IPS-15b (cell line): ENCODE measurements around the gene PRKAR1B.

Source experiments
- H3K27me3 ChIP-seq: one replicate; pipeline ENCODE4 v1.6.1; 2013; ENCODE audit warnings: low read length; ENCODE audit not compliant: control insufficient read depth, insufficient read depth
- H3K36me3 ChIP-seq: one replicate; pipeline ENCODE4 v1.6.1; 2013; ENCODE audit warnings: low read length; ENCODE audit not compliant: control insufficient read depth, insufficient read depth
- H3K4me1 ChIP-seq: one replicate; pipeline ENCODE4 v1.6.1; 2013; ENCODE audit warnings: mild to moderate bottlenecking, low read length; ENCODE audit not compliant: control insufficient read depth, insufficient read depth
- H3K4me3 ChIP-seq: one replicate; pipeline ENCODE4 v1.5.1; 2013; ENCODE audit warnings: low read depth, low read length
- H3K9ac ChIP-seq: one replicate; pipeline ENCODE4 v1.6.1; 2013; ENCODE audit warnings: low read depth, mild to moderate bottlenecking, low read length
- H3K9me3 ChIP-seq: one replicate; pipeline ENCODE4 v1.6.1; 2013; ENCODE audit warnings: mild to moderate bottlenecking, low read length; ENCODE audit not compliant: control insufficient read depth, insufficient read depth

Gene PRKAR1B

DNA sequence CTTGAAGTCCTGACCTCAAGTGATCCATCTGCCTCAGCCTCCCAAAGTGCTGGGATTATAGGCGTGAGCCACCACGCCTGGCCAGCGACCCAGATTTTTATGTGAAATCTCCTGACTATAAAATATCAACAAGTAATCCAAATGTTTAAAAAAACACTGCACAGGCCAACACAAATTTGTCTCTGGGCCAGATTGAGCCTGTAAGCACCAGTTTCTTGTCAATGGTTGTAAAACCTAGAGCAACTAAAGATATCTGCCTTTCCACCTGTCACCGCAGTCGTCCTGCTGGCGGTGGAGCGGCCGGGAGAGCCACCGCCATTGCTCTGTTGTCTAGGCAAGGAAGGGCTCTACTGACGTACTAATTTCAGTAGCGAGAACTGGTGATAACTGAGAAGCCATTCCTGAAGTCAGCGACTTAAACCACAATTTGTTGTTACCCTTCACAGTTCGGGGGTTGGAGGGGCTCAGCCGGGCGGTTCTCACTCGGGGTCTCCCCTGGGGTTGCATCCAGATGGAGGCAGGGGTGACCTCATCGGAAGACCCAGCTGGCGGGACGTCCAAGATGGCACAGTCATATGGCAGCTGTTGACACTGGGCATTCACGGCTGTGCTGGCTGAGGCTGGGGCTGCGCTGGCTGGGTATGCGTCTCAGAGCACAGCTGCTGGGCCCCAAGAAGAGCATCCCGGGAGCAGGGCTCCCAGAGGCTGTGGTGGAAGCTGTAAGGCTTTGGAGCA lies 152.3 kb downstream of the PRKAR1B start:
- H3K36me3 ChIP-seq, result peaks cover 10% of the 10 kb centered on the region
- H3K9ac ChIP-seq, result no peak overlapping the region
- H3K27me3 ChIP-seq, result no peaks in the 10 kb centered on the region
- H3K4me1 ChIP-seq, result no peaks in the 10 kb centered on the region
- H3K9me3 ChIP-seq, result no peaks in the 10 kb centered on the region
- H3K4me3 ChIP-seq, result no peak overlapping the region

DNA sequence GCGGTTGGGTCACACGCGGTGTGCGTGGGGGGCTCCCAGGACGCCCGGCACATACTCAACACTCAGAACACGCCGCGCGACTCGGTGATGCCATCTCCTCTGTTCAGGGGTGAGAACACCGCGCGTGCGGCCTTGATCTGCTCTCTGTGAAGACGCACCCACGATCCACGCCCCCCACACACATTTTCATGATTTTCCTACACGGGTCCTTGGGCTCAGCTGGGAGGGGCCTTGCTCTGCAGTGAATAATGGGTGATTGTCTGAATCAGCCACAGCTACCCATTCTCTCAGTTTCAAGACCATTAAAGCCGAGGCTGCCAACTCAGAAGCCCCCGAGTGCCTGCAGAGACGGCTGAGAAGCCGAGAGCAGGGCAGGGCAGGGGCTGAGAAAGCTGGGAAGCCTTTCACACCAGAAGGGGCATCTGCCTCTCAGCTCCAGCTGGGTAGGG lies 153.1 kb downstream of the PRKAR1B start:
- Histone ChIP-seq H3K36me3 (peaks cover 7% of the 10 kb centered on the region), H3K4me1 (no peaks in the 10 kb centered on the region), H3K27me3 (no peaks in the 10 kb centered on the region), H3K4me3 (no peak overlapping the region), H3K9ac (no peak overlapping the region), H3K9me3 (no peaks in the 10 kb centered on the region)

DNA sequence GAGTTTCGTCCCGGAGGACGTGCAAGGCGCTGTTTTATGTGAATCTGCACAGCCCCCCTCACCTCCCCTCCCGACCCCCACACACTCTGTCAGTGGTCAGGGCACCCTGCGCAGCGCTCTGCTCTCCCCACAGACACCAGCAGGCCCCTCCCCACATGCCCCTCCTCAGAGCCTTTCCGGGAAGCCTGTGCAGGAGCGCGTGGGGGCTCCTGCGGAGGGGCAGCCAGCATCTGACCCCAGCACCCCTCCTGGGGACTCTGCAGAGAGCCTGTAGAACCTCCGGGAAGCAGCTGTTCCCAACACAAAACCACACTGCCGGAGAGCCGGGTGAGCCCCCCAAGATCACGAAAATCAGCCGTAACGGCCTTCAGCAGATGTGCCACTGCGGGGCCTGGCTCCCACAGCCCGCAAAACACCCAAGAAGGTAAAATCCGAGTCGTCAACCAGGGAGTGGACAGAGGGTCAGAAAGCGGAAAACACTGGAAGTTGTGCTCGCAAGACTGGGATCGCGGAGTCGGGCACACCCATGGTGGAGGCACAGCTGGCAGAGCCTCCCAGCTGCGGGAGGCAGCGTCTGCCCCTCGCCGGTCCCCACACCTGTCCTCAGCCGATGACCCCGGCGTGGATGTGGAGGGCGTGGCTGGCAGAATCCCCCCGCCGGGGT lies 153.7 kb downstream of the PRKAR1B start:
- H3K9me3 ChIP-seq, result no peaks in the 10 kb centered on the region
- H3K36me3 ChIP-seq, result peaks cover 5% of the 10 kb centered on the region
- H3K9ac ChIP-seq, result no peak overlapping the region
- no peaks in the 10 kb centered on the region for H3K27me3 ChIP-seq
- no peak overlapping the region for H3K4me3 ChIP-seq
- H3K4me1 ChIP-seq, result no peaks in the 10 kb centered on the region

DNA sequence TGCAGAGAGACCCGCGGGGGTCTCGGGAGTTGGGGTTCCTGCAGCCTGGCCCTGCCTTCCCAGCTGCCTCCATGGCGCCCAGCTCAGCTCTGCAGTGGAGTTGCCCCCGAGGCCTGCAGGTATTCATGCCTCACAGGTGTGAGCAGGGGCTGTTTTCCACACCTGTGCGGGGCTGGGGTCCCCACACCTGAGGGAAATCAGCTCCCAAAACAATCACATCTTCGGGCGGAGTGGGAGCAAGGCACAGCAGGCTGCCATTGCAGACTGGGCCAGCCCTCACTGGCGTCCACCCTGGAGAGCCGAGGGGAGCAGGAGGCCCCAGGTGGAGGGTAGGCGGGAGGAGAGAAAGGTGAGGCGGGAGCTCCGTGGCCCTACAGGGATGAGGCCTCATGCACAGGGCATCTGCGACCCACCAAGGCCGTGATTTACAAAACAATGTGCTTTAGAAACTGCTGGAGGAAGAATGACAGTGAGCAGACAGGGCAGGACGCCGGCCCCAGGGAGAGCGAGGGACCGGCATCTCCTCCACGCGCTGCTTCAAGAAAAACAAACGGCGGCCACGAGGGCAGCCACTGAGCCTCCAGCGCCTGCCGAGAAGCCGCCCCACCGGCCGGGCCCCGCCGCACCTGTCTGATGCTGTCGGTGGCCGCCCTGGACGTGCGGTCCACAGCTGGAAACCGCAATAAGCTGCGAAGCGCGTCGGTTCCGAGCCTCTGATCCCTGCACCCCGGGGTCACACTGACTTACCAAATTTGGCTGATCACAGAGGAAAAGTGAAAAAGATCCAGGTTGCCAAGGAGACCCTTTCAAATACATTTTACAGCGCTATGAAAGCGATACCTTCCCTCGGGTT lies 154.4 kb downstream of the PRKAR1B start:
- H3K9me3 ChIP-seq, result no peaks in the 10 kb centered on the region
- peaks cover 4% of the 10 kb centered on the region for H3K36me3 ChIP-seq
- no peaks in the 10 kb centered on the region for H3K27me3 ChIP-seq
- no peaks in the 10 kb centered on the region for H3K4me1 ChIP-seq
- H3K9ac ChIP-seq, result no peak overlapping the region
- no peak overlapping the region for H3K4me3 ChIP-seq

DNA sequence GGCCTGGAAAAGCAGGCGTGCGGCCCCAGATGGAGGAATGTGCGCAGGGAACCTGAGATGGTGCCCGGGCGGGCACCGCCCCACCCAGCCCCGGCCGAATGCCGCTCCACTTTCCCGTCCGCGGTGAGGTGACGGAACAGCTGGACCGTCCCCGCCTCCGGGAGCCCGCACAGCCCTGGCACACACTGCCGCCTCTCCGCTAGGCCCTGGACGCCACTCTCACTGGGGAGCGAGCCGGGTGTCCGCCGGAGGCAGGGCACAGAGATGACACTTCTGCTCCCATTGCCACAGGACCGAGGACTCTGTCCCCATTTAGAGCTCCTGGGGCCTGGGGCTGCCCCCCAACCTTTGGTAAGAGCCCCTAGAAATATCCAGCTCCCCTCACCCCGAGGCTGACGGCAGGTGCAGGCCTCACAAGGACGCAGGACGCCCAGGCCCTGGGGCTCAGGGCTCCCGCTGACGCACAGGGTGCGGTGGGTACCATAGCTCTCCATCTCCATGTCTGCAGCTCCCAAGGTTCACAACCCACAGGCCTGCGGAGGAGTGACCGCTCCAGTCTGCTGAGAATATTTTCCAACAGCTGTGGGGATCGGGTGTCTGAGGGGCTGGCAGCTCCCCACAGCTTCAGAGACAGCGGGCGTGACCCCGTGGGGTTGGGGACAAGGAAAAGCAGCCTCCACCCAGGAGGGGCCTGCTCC lies 155.2 kb downstream of the PRKAR1B start:
- H3K36me3 ChIP-seq, result no peaks in the 10 kb centered on the region
- H3K9me3 ChIP-seq, result no peaks in the 10 kb centered on the region
- no peaks in the 10 kb centered on the region for H3K4me1 ChIP-seq
- H3K4me3 ChIP-seq, result no peak overlapping the region
- H3K27me3 ChIP-seq, result no peaks in the 10 kb centered on the region
- H3K9ac ChIP-seq, result no peak overlapping the region

DNA sequence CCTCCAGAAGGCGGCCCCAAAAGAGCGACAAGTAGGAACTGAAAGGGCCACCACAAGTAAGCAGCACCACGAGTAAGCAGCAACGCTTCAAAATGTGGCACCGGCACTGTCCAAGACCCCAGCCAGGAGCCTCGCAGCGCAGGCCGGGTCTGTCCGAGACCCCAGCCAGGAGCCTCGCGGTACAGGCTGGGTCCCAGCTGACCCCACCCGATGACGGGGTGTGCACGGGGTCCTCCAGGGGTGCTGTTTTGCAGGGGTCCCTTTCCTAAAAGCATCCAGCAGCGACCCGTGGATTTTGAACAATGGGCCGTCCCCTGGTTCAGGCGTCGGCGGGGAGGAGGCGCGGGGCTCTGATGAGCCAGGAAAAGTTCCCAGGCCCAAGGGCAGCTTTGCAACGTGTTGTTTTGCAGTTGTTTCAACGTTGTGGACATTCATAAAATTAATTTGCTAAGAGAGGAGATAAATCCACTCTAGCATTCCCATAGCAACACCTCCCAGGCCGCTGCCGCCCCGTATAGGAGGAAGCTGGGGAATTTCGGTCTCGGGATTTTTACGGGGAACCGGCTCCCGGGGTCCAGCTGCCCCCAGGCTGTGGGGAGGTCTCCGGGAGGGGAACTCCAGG lies 155.9 kb downstream of the PRKAR1B start:
- no peaks in the 10 kb centered on the region for H3K27me3 ChIP-seq
- H3K9me3 ChIP-seq, result no peaks in the 10 kb centered on the region
- H3K4me1 ChIP-seq, result no peaks in the 10 kb centered on the region
- no peak overlapping the region for H3K4me3 ChIP-seq
- no peaks in the 10 kb centered on the region for H3K36me3 ChIP-seq
- no peak overlapping the region for H3K9ac ChIP-seq

DNA sequence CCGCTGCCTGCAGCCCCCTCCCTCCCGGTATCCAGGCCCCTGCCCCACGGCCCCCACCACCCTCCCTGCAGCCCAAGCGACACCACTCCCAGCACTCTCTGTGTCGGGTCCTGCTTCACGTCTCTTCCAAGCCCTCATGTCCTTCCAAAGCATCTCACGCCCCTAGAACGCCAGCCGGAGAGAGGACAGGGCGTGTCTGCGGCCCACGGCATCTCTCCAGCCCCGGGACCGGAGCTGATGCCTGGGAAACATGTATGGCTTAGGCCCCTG lies 156.3 kb downstream of the PRKAR1B start:
- H3K4me1 ChIP-seq, result no peaks in the 10 kb centered on the region
- no peaks in the 10 kb centered on the region for H3K27me3 ChIP-seq

DNA sequence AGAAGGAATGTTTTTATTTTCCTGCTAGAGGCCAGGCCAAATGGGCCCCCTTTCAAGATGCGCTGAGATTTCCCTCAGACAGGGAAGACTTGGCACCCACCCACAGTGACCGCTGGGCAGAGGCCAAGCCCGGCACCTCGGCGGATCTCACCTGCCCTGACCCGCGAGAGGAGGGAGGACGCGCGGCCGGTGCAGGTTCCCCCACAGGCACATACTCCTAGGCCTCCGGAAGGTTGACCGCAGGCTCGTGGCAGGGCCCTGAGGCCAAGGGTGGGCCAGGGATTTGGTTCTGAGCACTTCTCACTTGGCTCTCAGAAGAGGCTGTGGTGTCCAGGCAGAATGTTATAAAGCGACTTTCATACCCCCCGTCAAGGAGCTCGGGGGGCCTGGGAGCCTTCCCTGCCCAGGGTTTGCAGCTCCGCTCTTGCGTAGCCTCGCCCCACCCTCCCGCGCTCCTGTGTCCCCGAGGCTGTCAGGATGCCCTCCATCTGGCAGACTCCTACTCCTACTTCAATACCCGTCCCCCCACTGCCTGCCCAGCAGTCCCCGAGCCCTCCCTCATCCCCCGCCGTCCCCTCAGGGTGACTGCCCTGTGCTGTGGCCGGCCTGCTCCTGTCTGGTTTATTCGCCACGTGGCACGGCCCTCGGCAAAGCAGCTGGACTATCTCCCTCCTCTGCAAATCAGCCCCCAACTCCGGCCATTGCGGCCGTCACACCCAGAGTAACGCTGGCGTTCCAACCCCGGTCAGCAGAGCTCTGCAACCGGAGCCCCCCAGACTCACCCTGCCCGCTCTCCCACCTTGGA lies 156.9 kb downstream of the PRKAR1B start:
- H3K4me1 ChIP-seq, result no peaks in the 10 kb centered on the region

More for the DNA sequence above, 156.3 kb downstream of the PRKAR1B start:
- Histone ChIP-seq H3K9ac (no peak overlapping the region), H3K9me3 (no peaks in the 10 kb centered on the region), H3K4me3 (no peak overlapping the region), H3K36me3 (no peaks in the 10 kb centered on the region)

DNA sequence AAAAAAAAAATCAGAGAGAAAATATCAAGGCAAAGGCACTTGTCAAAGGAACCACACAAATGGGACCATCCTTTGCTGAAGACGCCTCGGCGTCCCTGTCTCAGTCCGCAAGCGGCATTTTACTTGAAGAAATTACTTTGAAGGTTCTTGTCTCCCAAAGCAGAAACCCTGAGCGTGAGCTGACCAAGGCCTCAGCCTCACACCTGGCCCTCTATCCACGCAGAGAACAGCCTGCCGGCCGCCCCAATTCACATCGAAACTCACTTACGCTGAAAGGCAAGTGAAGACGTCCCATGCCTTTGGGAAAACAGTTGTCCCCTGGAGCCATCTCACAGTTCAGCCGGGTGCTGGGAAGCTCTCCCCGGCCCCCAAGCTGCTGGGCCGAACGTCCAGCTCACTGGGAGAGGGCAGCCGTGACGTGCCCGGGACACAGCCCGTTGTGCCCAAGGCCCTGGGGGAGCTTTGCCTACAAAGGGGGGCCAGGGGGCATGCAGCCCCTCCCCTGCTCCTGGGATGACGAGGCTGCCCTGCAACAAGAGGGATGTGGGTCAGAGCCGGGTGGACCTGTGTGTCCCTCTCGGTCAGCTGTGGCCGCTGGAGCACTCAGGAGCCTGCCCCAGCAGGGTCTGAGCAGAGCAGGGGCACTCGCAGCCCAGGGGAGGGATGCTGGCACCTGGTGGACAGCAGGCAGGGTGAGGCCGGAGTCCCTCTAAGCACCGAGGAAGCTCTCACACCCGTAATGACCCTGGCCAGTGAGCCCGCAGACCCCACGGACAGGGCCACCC lies 157.8 kb downstream of the PRKAR1B start:
- Histone ChIP-seq H3K36me3 (no peaks in the 10 kb centered on the region), H3K9me3 (no peaks in the 10 kb centered on the region), H3K4me3 (no peak overlapping the region), H3K27me3 (no peaks in the 10 kb centered on the region), H3K4me1 (no peaks in the 10 kb centered on the region), H3K9ac (no peak overlapping the region)

More for the DNA sequence above, 156.9 kb downstream of the PRKAR1B start:
- no peaks in the 10 kb centered on the region for H3K27me3 ChIP-seq
- H3K9ac ChIP-seq, result no peak overlapping the region
- H3K4me3 ChIP-seq, result no peak overlapping the region
- no peaks in the 10 kb centered on the region for H3K9me3 ChIP-seq
- no peaks in the 10 kb centered on the region for H3K36me3 ChIP-seq
